Renal pelvis (tissue), 12 donors: ENCODE measurements around the gene DDX39A. TPM values are rescaled to one million over a fixed set of nuclear protein-coding genes. Genes with fewer than 3 reads are reported as not detected.
"Not testable (repeated sequence)": the region's sequence is repeated elsewhere in the genome, so short reads cannot be mapped to it uniquely, and the experiment has no call there.

Source experiments
- DNase-seq: peaks from one replicate; pipeline ENCODE4 v3.0.0-alpha.2; 2013
- long read RNA-seq, 16 experiments: transcript quantifications; one replicate each; lab custom pipeline, GENCODE V29; 2026
- polyA plus RNA-seq, 3 donors: library from polyadenylated mRNA; unstranded; fragments of 120-200 nt; gene quantifications; one replicate each; pipeline ENCODE4 v1.2.1, GENCODE V29; 2013; ENCODE audit not compliant: insufficient read length in 3 of 3

The DDX39A gene
- polyA plus RNA-seq, result 10 to 100 TPM; 54.0 to 67.7 (median 65.9) TPM
- long read RNA-seq, donor 1, transcript DDX39A-201 (11 exons, 1,471 nt), result major isoform, 19 of 26 reads
- long read RNA-seq, donor 1, partial matches to known transcripts, result 0 of 26 reads
- long read RNA-seq, donor 1, other reads (novel, unspliced or antisense), result 0 of 26 reads
- long read RNA-seq, donor 2, transcript DDX39A-201 (11 exons, 1,471 nt), result major isoform, 22 of 35 reads
- long read RNA-seq, donor 2, partial matches to known transcripts, result 5 of 35 reads
- long read RNA-seq, donor 2, other reads (novel, unspliced or antisense), result 0 of 35 reads
- long read RNA-seq, donor 3, transcript DDX39A-201 (11 exons, 1,471 nt), result major isoform, 13 of 18 reads
- long read RNA-seq, donor 3, partial matches to known transcripts, result 0 of 18 reads
- long read RNA-seq, donor 3, other reads (novel, unspliced or antisense), result 0 of 18 reads
- long read RNA-seq, donor 4, transcript DDX39A-206 (4 exons, 1,813 nt), result minor isoform, 8 of 37 reads
- long read RNA-seq, donor 4, transcript DDX39A-201 (11 exons, 1,471 nt), result major isoform, 26 of 37 reads
- long read RNA-seq, donor 4, partial matches to known transcripts, result 0 of 37 reads
- long read RNA-seq, donor 4, other reads (novel, unspliced or antisense), result 0 of 37 reads
- long read RNA-seq, donor 5, transcript DDX39A-201 (11 exons, 1,471 nt), result major isoform, 9 of 11 reads
- long read RNA-seq, donor 5, partial matches to known transcripts, result 0 of 11 reads
- long read RNA-seq, donor 5, other reads (novel, unspliced or antisense), result 0 of 11 reads
- long read RNA-seq, donor 6, transcript DDX39A-201 (11 exons, 1,471 nt), result major isoform, 8 of 23 reads
- long read RNA-seq, donor 6, partial matches to known transcripts, result 9 of 23 reads
- long read RNA-seq, donor 6, other reads (novel, unspliced or antisense), result 0 of 23 reads
- long read RNA-seq, donor 7, transcript DDX39A-201 (11 exons, 1,471 nt), result major isoform, 10 of 11 reads
- long read RNA-seq, donor 7, partial matches to known transcripts, result 0 of 11 reads
- long read RNA-seq, donor 7, other reads (novel, unspliced or antisense), result 0 of 11 reads
- long read RNA-seq, donor 8, partial matches to known transcripts, result 0 of 6 reads
- long read RNA-seq, donor 8, other reads (novel, unspliced or antisense), result 0 of 6 reads
- long read RNA-seq, donor 9, transcript DDX39A-201 (11 exons, 1,471 nt), result major isoform, 20 of 29 reads
- long read RNA-seq, donor 9, partial matches to known transcripts, result 6 of 29 reads
- long read RNA-seq, donor 9, other reads (novel, unspliced or antisense), result 0 of 29 reads
- long read RNA-seq, donor 10, transcript DDX39A-201 (11 exons, 1,471 nt), result major isoform, 16 of 23 reads
- long read RNA-seq, donor 10, partial matches to known transcripts, result 5 of 23 reads
- long read RNA-seq, donor 10, other reads (novel, unspliced or antisense), result 0 of 23 reads
- long read RNA-seq, donor 11, transcript DDX39A-201 (11 exons, 1,471 nt), result major isoform, 11 of 15 reads
- long read RNA-seq, donor 11, partial matches to known transcripts, result 0 of 15 reads
- long read RNA-seq, donor 11, other reads (novel, unspliced or antisense), result 0 of 15 reads
- long read RNA-seq, donor 12, transcript DDX39A-201 (11 exons, 1,471 nt), result major isoform, 20 of 40 reads
- long read RNA-seq, donor 12, partial matches to known transcripts, result 14 of 40 reads
- long read RNA-seq, donor 12, other reads (novel, unspliced or antisense), result 0 of 40 reads
- long read RNA-seq, donor 13, transcript DDX39A-201 (11 exons, 1,471 nt), result major isoform, 11 of 21 reads
- long read RNA-seq, donor 13, partial matches to known transcripts, result 5 of 21 reads
- long read RNA-seq, donor 13, other reads (novel, unspliced or antisense), result 0 of 21 reads
- long read RNA-seq, donor 14, result 0 reads
- long read RNA-seq, donor 15, result 0 reads
- long read RNA-seq, donor 16, transcript DDX39A-201 (11 exons, 1,471 nt), result major isoform, 15 of 32 reads
- long read RNA-seq, donor 16, partial matches to known transcripts, result 12 of 32 reads
- long read RNA-seq, donor 16, other reads (novel, unspliced or antisense), result 0 of 32 reads

DNA sequence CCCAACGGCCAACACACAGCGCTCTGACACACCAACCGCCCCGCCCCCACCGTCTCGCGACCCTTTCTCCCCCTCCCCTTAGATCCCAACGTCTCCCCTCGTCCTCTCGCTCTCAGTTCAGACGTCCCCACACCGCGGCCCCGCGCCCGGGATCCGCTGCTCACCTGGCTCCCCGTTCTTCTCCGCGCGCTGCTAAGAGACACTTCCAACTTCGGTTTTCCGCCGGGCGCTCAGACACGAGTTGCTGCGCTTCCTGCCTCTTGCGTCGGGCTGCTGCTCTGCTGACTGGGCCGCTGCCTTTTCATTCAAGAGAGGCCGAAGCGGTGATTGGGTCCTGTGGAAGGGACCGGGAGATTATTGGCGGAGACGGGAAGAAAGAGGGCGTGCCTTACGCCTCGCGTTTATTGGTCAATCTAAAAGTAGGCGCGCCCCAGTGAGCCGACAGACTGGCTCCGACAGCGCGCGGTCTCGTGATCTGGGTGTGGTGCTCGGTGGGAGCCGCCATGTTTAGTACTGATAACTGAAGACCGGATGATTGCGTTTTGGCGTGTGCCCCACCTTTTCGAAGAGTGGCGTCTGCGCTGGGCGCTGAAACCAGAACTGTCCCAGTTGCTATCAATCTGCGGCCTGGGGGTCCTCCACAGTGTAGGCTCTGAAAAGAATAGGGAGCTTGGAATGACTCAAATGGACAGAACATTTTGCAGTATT lies at the start of gene DDX39A:
TSS of gene DDX39A (minus strand) at position 236 of the 708 bp plus-strand sequence. CDS start 6,121 bp downstream, outside the sequence.
- peak; percentile 99 for DNase-seq

GRCh38 chr19:14467816-14468215 lies 48.7 kb upstream of the DDX39A start:
- DNase-seq, result no peak

GRCh38 chr19:14467391-14467790 lies 48.2 kb upstream of the DDX39A start:
- no peak for DNase-seq

DNA sequence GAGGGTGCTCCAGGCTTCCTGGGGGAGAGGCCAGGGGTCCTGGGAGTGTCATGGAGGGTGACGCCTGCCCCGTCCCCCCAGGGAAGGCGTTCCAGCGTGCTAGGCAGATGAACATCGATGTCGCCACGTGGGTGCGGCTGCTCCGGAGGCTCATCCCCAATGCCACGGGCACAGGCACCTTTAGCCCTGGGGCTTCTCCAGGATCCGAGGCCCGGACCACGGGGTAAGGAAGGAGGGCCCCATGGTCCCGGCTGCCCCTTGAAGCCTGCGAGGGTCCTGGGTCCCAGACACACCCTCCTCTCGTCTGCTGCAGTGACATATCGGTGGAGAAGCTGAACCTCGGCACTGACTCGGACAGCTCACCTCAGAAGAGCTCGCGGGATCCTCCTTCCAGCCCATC lies 44.6 kb upstream of the DDX39A start:
- DNase-seq, result no peak

- DNase-seq, result not testable (repeated sequence)
These were observed 43.3 kb upstream of the DDX39A start for GRCh38 chr19:14462401-14462800.

DNA sequence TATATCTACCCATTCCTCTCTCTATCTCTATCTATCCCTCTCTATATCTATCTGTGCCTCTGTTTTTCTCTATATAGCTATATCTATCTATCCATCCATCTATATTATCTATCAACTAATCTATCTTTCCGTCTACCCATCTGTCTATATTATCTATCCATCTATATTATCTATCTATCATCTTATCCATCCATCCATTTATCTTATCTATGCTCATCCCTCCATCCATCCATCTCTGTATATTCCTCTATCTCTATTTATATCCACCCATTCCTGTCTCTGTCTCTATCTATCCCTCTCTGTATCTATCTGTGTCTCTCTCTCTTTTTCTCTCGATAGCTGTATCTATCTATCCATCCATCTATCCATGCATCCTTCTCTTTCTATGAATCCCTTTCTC lies 41.8 kb upstream of the DDX39A start:
- no peak for DNase-seq

- no peak for DNase-seq
These were observed 40.6 kb upstream of the DDX39A start for GRCh38 chr19:14459703-14460102.

DNA sequence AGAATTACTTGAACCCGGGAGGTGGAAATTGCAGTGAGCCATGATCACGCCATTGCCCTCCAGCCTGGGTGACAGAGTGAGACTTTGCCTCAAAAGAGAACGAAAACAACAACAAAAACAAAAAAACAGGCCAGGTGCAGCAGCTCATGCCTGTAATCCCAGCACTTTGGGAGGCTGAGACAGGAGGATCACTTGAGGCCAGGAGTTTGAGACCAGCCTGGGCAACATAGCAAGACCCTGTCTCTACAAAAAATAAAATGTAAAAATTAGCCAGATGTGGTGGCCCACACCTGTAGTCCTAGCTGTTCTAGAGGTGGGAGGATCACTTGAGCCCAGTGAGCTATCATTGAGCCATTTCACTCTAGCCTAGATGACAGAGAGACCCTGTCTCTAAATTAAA lies 33.2 kb upstream of the DDX39A start:
- DNase-seq, result not testable (repeated sequence)

DNA sequence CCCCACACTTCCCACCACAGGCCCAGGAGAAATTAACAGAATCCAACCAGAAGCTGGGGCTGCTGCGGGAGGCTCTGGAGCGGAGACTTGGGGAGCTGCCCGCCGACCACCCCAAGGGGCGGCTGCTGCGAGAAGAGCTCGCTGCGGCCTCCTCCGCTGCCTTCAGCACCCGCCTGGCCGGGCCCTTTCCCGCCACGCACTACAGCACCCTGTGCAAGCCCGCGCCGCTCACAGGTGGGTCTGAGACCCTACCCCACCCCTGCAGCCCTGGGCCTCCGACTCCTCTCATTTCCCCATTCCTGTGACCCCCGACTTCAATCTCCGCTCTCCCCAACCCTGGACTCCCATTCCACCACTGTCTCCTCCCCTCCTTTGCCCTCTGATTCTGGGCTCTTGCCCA lies 31.7 kb upstream of the DDX39A start:
- no peak for DNase-seq

DNA sequence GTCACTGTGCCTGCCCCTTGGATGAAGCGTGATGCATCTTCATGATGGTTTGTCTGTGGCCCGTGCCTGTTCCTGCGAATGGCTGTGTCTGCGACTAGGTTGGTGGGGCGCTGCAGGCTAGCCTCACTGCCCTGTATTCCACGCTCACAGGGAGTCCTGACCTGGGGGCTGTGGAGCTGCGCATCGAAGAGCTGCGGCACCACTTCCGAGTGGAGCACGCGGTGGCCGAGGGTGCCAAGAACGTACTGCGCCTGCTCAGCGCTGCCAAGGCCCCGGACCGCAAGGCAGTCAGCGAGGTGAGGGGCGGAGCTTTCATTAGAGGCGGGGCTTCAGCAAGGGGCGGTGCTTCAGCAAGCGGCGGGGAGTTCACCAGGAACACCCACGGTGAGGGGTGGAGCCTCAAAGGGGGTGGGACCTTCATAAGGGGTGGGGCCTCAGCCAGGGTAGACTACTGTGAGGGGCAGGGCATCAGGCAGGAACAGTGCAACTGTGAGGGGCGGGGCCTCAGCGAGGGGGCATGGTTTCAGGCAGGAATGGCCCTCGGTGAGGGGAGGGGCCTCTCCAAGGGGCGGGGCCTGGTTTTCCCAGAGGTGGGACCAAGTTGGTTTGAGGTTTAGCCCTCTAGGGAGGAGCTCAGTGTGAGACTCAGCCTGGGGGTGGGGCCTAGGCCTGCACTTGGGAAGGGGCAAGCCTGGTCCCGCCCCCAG lies 31.2 kb upstream of the DDX39A start:
- no peak for DNase-seq

DNA sequence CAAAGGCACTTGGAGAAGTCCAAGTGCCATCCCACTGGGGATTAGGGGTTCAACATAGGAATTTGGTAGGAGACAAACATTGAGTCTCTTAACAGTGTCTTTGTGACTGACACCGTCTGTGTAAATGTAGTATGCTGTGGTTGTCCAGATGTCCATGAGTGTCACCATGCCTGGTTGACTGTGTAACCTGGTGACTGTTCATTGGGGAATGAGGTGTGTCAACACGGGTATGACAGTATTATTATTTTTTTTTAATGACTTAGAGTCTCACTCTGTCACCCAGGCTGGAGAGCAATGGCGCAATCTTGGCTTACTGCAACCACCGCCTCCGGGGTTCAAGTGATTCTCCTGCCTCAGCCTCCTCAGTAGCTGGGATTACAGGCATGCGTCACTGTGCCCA lies 30.2 kb upstream of the DDX39A start:
- DNase-seq, result no peak

DNA sequence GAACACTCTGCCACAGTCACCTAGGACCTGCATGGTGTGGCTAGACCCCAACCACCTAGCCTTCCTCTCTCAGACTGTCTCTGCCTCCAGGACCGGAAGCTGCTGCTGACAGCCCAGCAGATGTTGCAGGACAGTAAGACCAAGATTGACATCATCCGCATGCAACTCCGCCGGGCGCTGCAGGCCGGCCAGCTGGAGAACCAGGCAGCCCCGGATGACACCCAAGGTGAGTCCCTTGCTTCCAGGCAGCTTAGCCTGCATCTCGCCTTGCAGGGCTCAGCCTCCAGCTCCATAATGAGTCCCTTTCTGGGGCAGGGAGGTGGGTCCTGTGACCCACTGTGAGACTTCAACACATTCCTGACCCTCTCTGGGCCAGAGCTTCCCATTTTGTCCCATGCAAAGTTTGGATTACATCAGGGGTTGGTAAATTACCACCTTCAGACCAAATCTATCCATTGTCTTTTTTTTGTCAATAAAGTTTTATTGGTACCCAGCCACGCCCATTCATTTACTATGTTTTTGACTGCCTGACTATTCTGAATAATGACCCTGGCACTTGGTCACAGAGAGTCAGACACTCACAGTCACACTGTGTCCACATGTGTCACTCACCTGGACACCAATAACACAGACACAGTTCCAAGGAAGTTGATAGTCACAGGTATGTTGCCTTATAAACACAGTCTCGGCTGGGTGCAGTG lies 27.3 kb upstream of the DDX39A start:
- DNase-seq, result no peak

DNA sequence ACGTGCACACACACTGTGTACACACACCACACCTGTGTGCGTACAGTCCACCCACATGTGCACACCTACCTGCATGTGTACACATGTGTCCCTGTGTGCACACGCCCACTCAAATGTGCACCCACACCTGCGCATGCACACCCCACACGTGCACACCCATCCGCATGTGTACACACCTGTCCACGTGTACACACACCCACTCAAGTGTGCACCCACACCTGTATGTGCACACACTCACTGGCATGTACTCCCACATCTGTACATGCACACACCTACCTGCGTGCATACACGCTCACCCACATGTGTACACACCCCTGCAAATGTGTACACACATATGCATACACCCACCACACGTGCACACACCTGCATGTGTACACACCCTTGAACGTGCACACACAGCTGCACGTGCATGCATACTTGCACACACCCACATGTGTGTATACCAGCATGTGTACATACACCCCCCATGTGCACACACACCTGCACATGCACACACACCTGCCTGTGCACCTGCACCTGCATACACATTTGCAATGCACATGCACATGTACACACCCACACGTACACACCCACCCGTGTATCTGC lies 24.6 kb upstream of the DDX39A start:
- no peak for DNase-seq

- DNase-seq, result no peak
These were observed 23.9 kb upstream of the DDX39A start for GRCh38 chr19:14442891-14443631.

GRCh38 chr19:14441041-14441938 lies 22.1 kb upstream of the DDX39A start:
- DNase-seq, result no peak

GRCh38 chr19:14440049-14440448 lies 20.9 kb upstream of the DDX39A start:
- DNase-seq, result peak; percentile 8
